Spleen (tissue), 7 donors: ENCODE data around the gene DUSP28.

ENCODE experiments used
- CTCF ChIP-seq, 11 experiments: fragments of 200-600 bp in 7 of 11; fragments of 450-650 bp in 4 of 11; sonication (generic) in 4 of 11; IDR thresholded peaks in 8 of 11; conservative IDR thresholded peaks in 3 of 11; 1 replicate in 7 of 11; 2 replicates in 4 of 11; pipeline versions ENCODE4 v1.4.0 to v1.8.0; 2016 to 2021; ENCODE audit warnings: antibody characterized with exemption in 11 of 11, inconsistent platforms in 4 of 11, mild to moderate bottlenecking in 1 of 11
- POLR2A ChIP-seq, 3 donors: fragments of 450-650 bp; IDR thresholded peaks; one replicate each; pipeline ENCODE4 v1.5.1; 2017; ENCODE audit warnings: antibody characterized with exemption in 3 of 3, mild to moderate bottlenecking in 1 of 3
- POLR2AphosphoS5 ChIP-seq, 3 donors: sonication (generic); formaldehyde crosslinking; IDR thresholded peaks; one replicate each; pipeline ENCODE4 v1.5.1; 2017; ENCODE audit warnings: antibody characterized with exemption in 3 of 3
- donor health status: DM: no; HTN: no; CAD: no; lungs with moderate emphysema.
- donor health status: DM: no; HTN: no; CAD: no.
- donor health status: DM: no; HTN: no; CAD: no.

GRCh38 chr2:240517342-240517741, 42.8 kb upstream of the DUSP28 start:
- TF ChIP-seq POLR2AphosphoS5 (IDR thresholded peaks at IDR 0.05) (no peak), CTCF (IDR thresholded peaks at IDR 0.05 in 8 of 11, conservative IDR thresholded peaks at IDR 0.05 in 3 of 11) (no peak), POLR2A (IDR thresholded peaks at IDR 0.05) (no peak)
